ENCODE results near the gene CNIH3. TPM values are rescaled to one million over a fixed set of nuclear protein-coding genes. Genes with fewer than 3 reads are reported as not detected.

Gene CNIH3
- total and polyA plus RNA-seq, 2 donors (not counting 1 experiment from before 2014, with no cell fraction given), result 0.72 to 1.8 TPM

GRCh38 chr1:224747578-224747977 is 131.5 kb downstream of the CNIH3 start:
- Histone ChIP-seq H4K20me1 (ENCODE audit: control insufficient read depth, insufficient read depth, low read length, poor library complexity, severe bottlenecking) (no peaks in the 10 kb centered on the region), H2AFZ (ENCODE audit: insufficient read depth, low read depth, low read length, poor library complexity, severe bottlenecking) (no peak overlapping the region), H3K27me3 (replicated peaks in 1 of 4; ENCODE audit: control extremely low read depth in 1 of 4, control insufficient read depth in 3 of 4, insufficient read depth in 4 of 4, low read length in 3 of 4) (no peaks in the 10 kb centered on the region), H3K36me3 (replicated peaks in 1 of 2; ENCODE audit: control extremely low read depth in 1 of 2, control insufficient read depth in 1 of 2, extremely low read depth in 1 of 2, insufficient read depth in 2 of 2, low read length in 1 of 2) (no peaks in the 10 kb centered on the region), H3K4me2 (replicated peaks; ENCODE audit: low read depth, low read length, poor library complexity, severe bottlenecking) (no peak overlapping the region), H3K4me3 (ENCODE audit: control extremely low read depth in 1 of 5, extremely low read depth in 1 of 5, insufficient read depth in 1 of 5, low read depth in 2 of 5, low read length in 4 of 5) (no peak overlapping the region), H3K9me3 (ENCODE audit: control extremely low read depth in 1 of 3, control insufficient read depth in 2 of 3, insufficient read depth in 1 of 3, low read length in 2 of 3) (no peaks in the 10 kb centered on the region), H3K79me2 (ENCODE audit: control insufficient read depth, insufficient read depth, low read length) (no peaks in the 10 kb centered on the region), H3K9ac (ENCODE audit: low read length) (no peak overlapping the region), H3K4me1 (ENCODE audit: control insufficient read depth in 2 of 2, insufficient read depth in 2 of 2, low read length in 2 of 2) (no peaks in the 10 kb centered on the region), H3K27ac (ENCODE audit: low read length in 2 of 2) (no peak overlapping the region)
- H3K4me3 Mint-ChIP-seq, result no peak overlapping the region
- no peak overlapping the region for H3K27ac Mint-ChIP-seq
- ChIA-PET POLR2A (no interaction called here), CTCF (no interaction called here)
- H3K9me3 Mint-ChIP-seq (ENCODE audit: insufficient read depth), result no peaks in the 10 kb centered on the region
- H3K4me1 Mint-ChIP-seq, result no peaks in the 10 kb centered on the region
- 23% methylated on average over 3 of the region's 4 CpGs for WGBS (ENCODE audit: insufficient coverage)
- intact Hi-C loops (cut with micrococcal nuclease), result no loop called here
- no peak for TF ChIP-seq CTCF (IDR thresholded peaks at IDR 0.05)
- no peak for TF ChIP-seq EZH2 (IDR thresholded peaks at IDR 0.05; ENCODE audit: borderline replicate concordance, insufficient read depth, low read depth, low read length, poor library complexity, severe bottlenecking)
- no peak for DNase-seq
- H3K27me3 Mint-ChIP-seq, result peaks cover 12% of the 10 kb centered on the region
- no peak for ATAC-seq (ENCODE audit: low read depth)

- ChIA-PET POLR2A (no interaction called here), CTCF (no interaction called here)
- Mint-ChIP-seq H3K4me1 (no peaks in the 10 kb centered on the region), H3K9me3 (ENCODE audit: insufficient read depth) (no peaks in the 10 kb centered on the region), H3K27me3 (peaks cover 12% of the 10 kb centered on the region), H3K27ac (no peak overlapping the region), H3K4me3 (no peak overlapping the region)
- H3K9ac ChIP-seq (ENCODE audit: low read length), result no peak overlapping the region
- H3K27ac ChIP-seq (ENCODE audit: low read length in 2 of 2), result no peak overlapping the region
- ATAC-seq (ENCODE audit: low read depth) (no peak), DNase-seq (no peak)
- no peaks in the 10 kb centered on the region for H3K36me3 ChIP-seq (replicated peaks in 1 of 2; ENCODE audit: control extremely low read depth in 1 of 2, control insufficient read depth in 1 of 2, extremely low read depth in 1 of 2, insufficient read depth in 2 of 2, low read length in 1 of 2)
- no peaks in the 10 kb centered on the region for H4K20me1 ChIP-seq (ENCODE audit: control insufficient read depth, insufficient read depth, low read length, poor library complexity, severe bottlenecking)
- no peaks in the 10 kb centered on the region for H3K27me3 ChIP-seq (replicated peaks in 1 of 4; ENCODE audit: control extremely low read depth in 1 of 4, control insufficient read depth in 3 of 4, insufficient read depth in 4 of 4, low read length in 3 of 4)
- TF ChIP-seq CTCF (IDR thresholded peaks at IDR 0.05), result no peak
- TF ChIP-seq EZH2 (IDR thresholded peaks at IDR 0.05; ENCODE audit: borderline replicate concordance, insufficient read depth, low read depth, low read length, poor library complexity, severe bottlenecking), result no peak
- 48% methylated on average over 2 of the region's 4 CpGs for WGBS (ENCODE audit: insufficient coverage)
- no peaks in the 10 kb centered on the region for H3K79me2 ChIP-seq (ENCODE audit: control insufficient read depth, insufficient read depth, low read length)
- no peak overlapping the region for H2AFZ ChIP-seq (ENCODE audit: insufficient read depth, low read depth, low read length, poor library complexity, severe bottlenecking)
- no peak overlapping the region for H3K4me3 ChIP-seq (ENCODE audit: control extremely low read depth in 1 of 5, extremely low read depth in 1 of 5, insufficient read depth in 1 of 5, low read depth in 2 of 5, low read length in 4 of 5)
- no peak overlapping the region for H3K4me2 ChIP-seq (replicated peaks; ENCODE audit: low read depth, low read length, poor library complexity, severe bottlenecking)
- H3K4me1 ChIP-seq (ENCODE audit: control insufficient read depth in 2 of 2, insufficient read depth in 2 of 2, low read length in 2 of 2), result no peaks in the 10 kb centered on the region
- intact Hi-C loops (cut with micrococcal nuclease), result no loop called here
- no peaks in the 10 kb centered on the region for H3K9me3 ChIP-seq (ENCODE audit: control extremely low read depth in 1 of 3, control insufficient read depth in 2 of 3, insufficient read depth in 1 of 3, low read length in 2 of 3)
Observed at GRCh38 chr1:224749916-224750315, 133.8 kb downstream of the CNIH3 start.

All from B cell (primary cell).